HepG2 (cell line): ENCODE measurements around the gene CHKA.

Source experiments
- CEBPZ ChIP-seq: IDR thresholded peaks from 2 replicates; pipeline ENCODE4 v1.6.1; 2012; ENCODE audit warnings: low read length, improper control_type of control experiment
- POLR2A ChIP-seq, 2 experiments: IDR thresholded peaks; 2 replicates each; pipeline ENCODE4 v1.6.1; 2011; ENCODE audit warnings: low read depth in 2 of 2, low read length in 2 of 2, mild to moderate bottlenecking in 1 of 2, moderate library complexity in 1 of 2; ENCODE audit not compliant: insufficient read depth in 1 of 2
- SMARCC2 ChIP-seq: fragments of 450-650 bp; IDR thresholded peaks from 2 replicates; pipeline ENCODE4 v1.6.1; 2017; ENCODE audit warnings: antibody characterized with exemption, mild to moderate bottlenecking

- no peak for TF ChIP-seq SMARCC2
- TF ChIP-seq POLR2A (IDR thresholded peaks at IDR 0.05; ENCODE audit: insufficient read depth in 1 of 2, low read depth in 2 of 2, low read length in 2 of 2): no peak
- no peak for TF ChIP-seq CEBPZ
Observed at GRCh38 chr11:68093565-68093964, 27.6 kb downstream of the CHKA start.
